ENCODE data around the gene PSMD8. TPM values are rescaled to one million over a fixed set of nuclear protein-coding genes. Genes with fewer than 3 reads are reported as not detected.
"Not testable (repeated sequence)": the region's sequence is repeated elsewhere in the genome, so short reads cannot be mapped to it uniquely, and the experiment has no call there.

Gene PSMD8
- total RNA-seq, 1 experiment from 2014 or later: 222 TPM

DNA sequence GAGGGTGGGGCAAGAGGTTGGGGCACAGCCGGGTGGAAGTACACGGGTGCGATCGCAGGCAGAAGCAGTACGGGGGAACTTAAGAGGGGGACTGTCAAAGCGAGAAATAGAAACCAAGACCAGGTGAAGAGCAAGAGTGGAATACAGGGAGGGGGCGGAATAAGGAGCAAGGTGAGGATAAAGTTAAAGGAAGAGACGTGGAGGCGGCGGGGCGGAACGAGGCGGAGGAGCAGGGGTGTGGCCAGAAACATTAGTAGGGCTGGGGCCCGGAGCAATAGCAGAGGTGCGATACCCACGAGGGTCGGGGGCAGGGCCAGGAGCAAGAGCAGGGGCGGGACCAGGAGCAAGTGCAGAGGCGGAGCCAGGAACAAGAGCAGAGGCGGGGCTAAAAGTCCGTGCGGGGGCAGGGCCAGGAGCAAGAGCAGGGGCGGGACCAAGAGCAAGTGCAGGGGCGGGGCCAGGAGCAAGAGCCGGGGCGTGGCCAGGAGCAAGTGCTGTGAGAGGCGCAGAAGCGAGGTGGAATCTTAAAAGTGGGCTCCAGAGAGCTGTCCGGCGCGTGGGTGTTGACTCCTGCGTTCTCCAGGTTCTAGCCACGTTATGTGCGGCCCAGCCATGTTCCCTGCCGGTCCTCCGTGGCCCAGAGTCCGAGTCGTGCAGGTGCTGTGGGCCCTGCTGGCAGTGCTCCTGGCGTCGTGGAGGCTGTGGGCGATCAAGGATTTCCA, 37.6 kb upstream of the PSMD8 start:
- no peaks in the 10 kb centered on the region for H3K79me2 ChIP-seq (ENCODE audit: low read depth)
- intact Hi-C loops (cut with micrococcal nuclease; ENCODE audit: unreplicated experiment): loop anchor here (1.0 kb wide), 4 partner anchors 38 to 72 kb away; partner anchors contain the start of genes FAM98C, PSMD8 and SPINT2
- peak overlapping the region; percentile 94 for H2AFZ ChIP-seq
- DNase-seq: peak; percentile 85 to 98
- peak overlapping the region; percentile 73 for H3K4me3 ChIP-seq
- TF ChIP-seq, protein P1, sequence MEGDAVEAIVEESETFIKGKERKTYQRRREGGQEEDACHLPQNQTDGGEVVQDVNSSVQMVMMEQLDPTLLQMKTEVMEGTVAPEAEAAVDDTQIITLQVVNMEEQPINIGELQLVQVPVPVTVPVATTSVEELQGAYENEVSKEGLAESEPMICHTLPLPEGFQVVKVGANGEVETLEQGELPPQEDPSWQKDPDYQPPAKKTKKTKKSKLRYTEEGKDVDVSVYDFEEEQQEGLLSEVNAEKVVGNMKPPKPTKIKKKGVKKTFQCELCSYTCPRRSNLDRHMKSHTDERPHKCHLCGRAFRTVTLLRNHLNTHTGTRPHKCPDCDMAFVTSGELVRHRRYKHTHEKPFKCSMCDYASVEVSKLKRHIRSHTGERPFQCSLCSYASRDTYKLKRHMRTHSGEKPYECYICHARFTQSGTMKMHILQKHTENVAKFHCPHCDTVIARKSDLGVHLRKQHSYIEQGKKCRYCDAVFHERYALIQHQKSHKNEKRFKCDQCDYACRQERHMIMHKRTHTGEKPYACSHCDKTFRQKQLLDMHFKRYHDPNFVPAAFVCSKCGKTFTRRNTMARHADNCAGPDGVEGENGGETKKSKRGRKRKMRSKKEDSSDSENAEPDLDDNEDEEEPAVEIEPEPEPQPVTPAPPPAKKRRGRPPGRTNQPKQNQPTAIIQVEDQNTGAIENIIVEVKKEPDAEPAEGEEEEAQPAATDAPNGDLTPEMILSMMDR (conservative IDR thresholded peaks at IDR 0.05): no peak
- no peak for TF ChIP-seq EZH2 (IDR thresholded peaks at IDR 0.05; ENCODE audit: low read depth)
- POLR2A ChIA-PET (ENCODE audit: unreplicated experiment): interaction anchor here (0.6 to 0.8 kb wide), 9 partner anchors 24 to 1099 kb away, joined by 3 to 15 read pairs (median 5); partner anchors contain the start of genes FAM98C, PSMD8 and RPS16
- no peaks in the 10 kb centered on the region for H3K9me3 ChIP-seq (ENCODE audit: insufficient read depth, low read depth)
- no TSS peak for BruUV-seq (replicated peaks)
- 0 out of 2 replicates have a peak, but pooled peaks cover 3% of the 10 kb centered on the region for H4K20me1 ChIP-seq (ENCODE audit: insufficient read depth)
- no peaks in the 10 kb centered on the region for H3K9me2 ChIP-seq (ENCODE audit: insufficient read depth)
- peak overlapping the region; percentile 69 for H3K27ac ChIP-seq
- no peaks in the 10 kb centered on the region for H3K36me3 ChIP-seq (ENCODE audit: low read depth)
- H3K4me1 ChIP-seq (replicated peaks; ENCODE audit: insufficient read depth): peaks cover 5% of the 10 kb centered on the region
- H3K4me2 ChIP-seq: peak overlapping the region; percentile 79
- CTCF ChIA-PET: interaction anchor here (0.6 to 0.9 kb wide), 4 partner anchors 37 to 564 kb away, joined by 3 to 6 read pairs (median 4); partner anchors contain the start of genes FAM98C and PSMD8
- H3K27me3 ChIP-seq (ENCODE audit: insufficient read depth, low read depth): no peaks in the 10 kb centered on the region
- peaks cover 11% of the 10 kb centered on the region; the same call in 1 of the 2 replicates for H3F3A ChIP-seq (ENCODE audit: insufficient read depth, low read depth)

DNA sequence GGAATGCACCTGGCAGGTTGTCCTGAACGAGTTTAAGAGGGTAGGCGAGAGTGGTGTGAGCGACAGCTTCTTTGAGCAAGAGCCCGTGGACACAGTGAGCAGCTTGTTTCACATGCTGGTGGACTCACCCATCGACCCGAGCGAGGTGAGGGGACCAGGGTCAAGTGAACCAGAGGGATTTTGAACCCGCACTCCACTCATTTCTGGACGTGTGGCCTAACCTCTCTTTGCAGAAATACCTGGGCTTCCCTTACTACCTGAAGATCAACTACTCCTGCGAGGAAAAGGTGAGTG, 37.1 kb upstream of the PSMD8 start:
- no peaks in the 10 kb centered on the region for H3K79me2 ChIP-seq (ENCODE audit: low read depth)
- H3K27me3 ChIP-seq (ENCODE audit: insufficient read depth, low read depth): no peaks in the 10 kb centered on the region
- H3K4me1 ChIP-seq (replicated peaks; ENCODE audit: insufficient read depth): peaks cover 5% of the 10 kb centered on the region
- peak overlapping the region; percentile 73 for H3K4me3 ChIP-seq
- TF ChIP-seq, protein P1 (conservative IDR thresholded peaks at IDR 0.05): no peak
- no peak for TF ChIP-seq EZH2 (IDR thresholded peaks at IDR 0.05; ENCODE audit: low read depth)
- BruUV-seq (replicated peaks): no TSS peak
- no peaks in the 10 kb centered on the region for H3K9me3 ChIP-seq (ENCODE audit: insufficient read depth, low read depth)
- no peak for DNase-seq
- H4K20me1 ChIP-seq (ENCODE audit: insufficient read depth): 0 out of 2 replicates have a peak, but pooled peaks cover 3% of the 10 kb centered on the region
- H2AFZ ChIP-seq: peak overlapping the region; percentile 94
- intact Hi-C loops (cut with micrococcal nuclease; ENCODE audit: unreplicated experiment): no loop called here
- ChIA-PET CTCF (interaction anchor here (0.6 to 0.9 kb wide), 4 partner anchors 37 to 563 kb away, joined by 3 to 6 read pairs (median 4); partner anchors contain the start of genes FAM98C and PSMD8), POLR2A (ENCODE audit: unreplicated experiment) (interaction anchor here (0.6 to 0.8 kb wide), 8 partner anchors 23 to 1099 kb away, joined by 3 to 15 read pairs (median 5); partner anchors contain the start of genes FAM98C and RPS16)
- no peak overlapping the region for H3K27ac ChIP-seq
- no peaks in the 10 kb centered on the region for H3K9me2 ChIP-seq (ENCODE audit: insufficient read depth)
- peak overlapping the region; percentile 79 for H3K4me2 ChIP-seq
- H3K36me3 ChIP-seq (ENCODE audit: low read depth): no peaks in the 10 kb centered on the region
- peaks cover 11% of the 10 kb centered on the region; the same call in 1 of the 2 replicates for H3F3A ChIP-seq (ENCODE audit: insufficient read depth, low read depth)

DNA sequence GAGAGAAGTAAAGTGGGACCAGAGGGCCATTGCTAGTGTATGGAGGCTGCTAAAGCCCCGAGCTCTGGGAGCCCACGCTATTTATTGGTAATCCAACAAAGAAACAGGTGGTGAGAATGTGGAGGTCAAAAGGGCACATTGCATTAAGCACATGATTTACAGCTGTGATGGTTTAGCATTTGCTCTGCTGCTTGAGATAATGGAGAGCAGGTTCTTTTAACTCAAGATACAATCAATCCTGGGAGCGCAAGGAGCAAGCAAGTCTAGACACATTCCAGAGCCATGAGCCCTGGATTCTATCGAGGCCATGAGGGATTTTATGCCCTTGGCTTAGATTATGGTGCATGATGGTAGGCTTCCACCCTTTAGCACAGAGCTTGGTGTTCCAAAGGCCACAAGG, 35.4 kb upstream of the PSMD8 start:
- BruUV-seq (replicated peaks); H3K9me3 ChIP-seq (ENCODE audit: insufficient read depth, low read depth); H3K4me1 ChIP-seq (replicated peaks; ENCODE audit: insufficient read depth); H4K20me1 ChIP-seq (ENCODE audit: insufficient read depth); H3K79me2 ChIP-seq (ENCODE audit: low read depth); POLR2A ChIA-PET (ENCODE audit: unreplicated experiment); DNase-seq; H3K4me2 ChIP-seq; H3K27ac ChIP-seq; H3K4me3 ChIP-seq; H3K27me3 ChIP-seq (ENCODE audit: insufficient read depth, low read depth); intact Hi-C loops (cut with micrococcal nuclease; ENCODE audit: unreplicated experiment); H2AFZ ChIP-seq; H3K36me3 ChIP-seq (ENCODE audit: low read depth); H3K9me2 ChIP-seq (ENCODE audit: insufficient read depth): not testable (repeated sequence)
- CTCF ChIA-PET: interaction anchor here (0.6 kb wide), 1 partner anchor 95 kb away, joined by 3 read pairs; no protein-coding TSS in a partner anchor
- peaks cover 11% of the 10 kb centered on the region; the same call in 1 of the 2 replicates for H3F3A ChIP-seq (ENCODE audit: insufficient read depth, low read depth)
